Measurements from ENCODE around the gene ACTR10.

Gene ACTR10

GRCh38 chr14:58199726-58200479, at the start of gene ACTR10:
TSS of gene ACTR10 (plus strand) at chr14:58200149. CDS start at chr14:58200218, 69 bp downstream.
- peak; percentile 77 for DNase-seq (ENCODE audit: low read depth)

- no peak for DNase-seq (ENCODE audit: low read depth)
Measured at GRCh38 chr14:58150243-58150805, 49.6 kb upstream of the ACTR10 start.

GRCh38 chr14:58151133-58152013, 48.6 kb upstream of the ACTR10 start:
- peak; percentile 39 for DNase-seq (ENCODE audit: low read depth)

- DNase-seq (ENCODE audit: low read depth): peak; percentile 82
Measured at GRCh38 chr14:58152014-58152857, 47.7 kb upstream of the ACTR10 start, which contains the start of gene ARMH4. TSS of gene ARMH4 (minus strand) at chr14:58152213. CDS start at chr14:58139358, 12,855 bp downstream.

GRCh38 chr14:58160561-58160960, 39.4 kb upstream of the ACTR10 start:
- no peak for DNase-seq (ENCODE audit: low read depth)

- peak; percentile 85 for DNase-seq (ENCODE audit: low read depth)
Measured at GRCh38 chr14:58166005-58166983, 33.7 kb upstream of the ACTR10 start.

- DNase-seq (ENCODE audit: low read depth): no peak
Measured at GRCh38 chr14:58167057-58167456, 32.9 kb upstream of the ACTR10 start.

GRCh38 chr14:58167891-58168290, 32.1 kb upstream of the ACTR10 start:
- no peak for DNase-seq (ENCODE audit: low read depth)

- peak; percentile 88 for DNase-seq (ENCODE audit: low read depth)
Measured at GRCh38 chr14:58171090-58171489, 28.9 kb upstream of the ACTR10 start.

GRCh38 chr14:58177125-58177524, 22.8 kb upstream of the ACTR10 start:
- no peak for DNase-seq (ENCODE audit: low read depth)

GRCh38 chr14:58189176-58189575, 10.8 kb upstream of the ACTR10 start:
- DNase-seq (ENCODE audit: low read depth): no peak

GRCh38 chr14:58191763-58192601, 8.0 kb upstream of the ACTR10 start:
- DNase-seq (ENCODE audit: low read depth): no peak

- DNase-seq (ENCODE audit: low read depth): peak; percentile 47
Measured at GRCh38 chr14:58193542-58193941, 6.4 kb upstream of the ACTR10 start.

- DNase-seq (ENCODE audit: low read depth): no peak
Measured at GRCh38 chr14:58196198-58196597, 3.8 kb upstream of the ACTR10 start.

GRCh38 chr14:58198086-58198485, 1.9 kb upstream of the ACTR10 start:
- no peak for DNase-seq (ENCODE audit: low read depth)

GRCh38 chr14:58200480-58200841, 512 bp downstream of the ACTR10 start:
- no peak for DNase-seq (ENCODE audit: low read depth)

GRCh38 chr14:58200846-58201245, 897 bp downstream of the ACTR10 start:
- peak; percentile 2 for DNase-seq (ENCODE audit: low read depth)

GRCh38 chr14:58213176-58213575, 13.2 kb downstream of the ACTR10 start:
- no peak for DNase-seq (ENCODE audit: low read depth)

- no peak for DNase-seq (ENCODE audit: low read depth)
Measured at GRCh38 chr14:58215191-58215914, 15.4 kb downstream of the ACTR10 start.
